ENCODE results near the gene MYO10. TPM values are rescaled to one million over a fixed set of nuclear protein-coding genes. Genes with fewer than 3 reads are reported as not detected.

The MYO10 gene
- polyA plus RNA-seq, 3 donors = 38.1 to 42.3 (median 38.2) TPM

DNA sequence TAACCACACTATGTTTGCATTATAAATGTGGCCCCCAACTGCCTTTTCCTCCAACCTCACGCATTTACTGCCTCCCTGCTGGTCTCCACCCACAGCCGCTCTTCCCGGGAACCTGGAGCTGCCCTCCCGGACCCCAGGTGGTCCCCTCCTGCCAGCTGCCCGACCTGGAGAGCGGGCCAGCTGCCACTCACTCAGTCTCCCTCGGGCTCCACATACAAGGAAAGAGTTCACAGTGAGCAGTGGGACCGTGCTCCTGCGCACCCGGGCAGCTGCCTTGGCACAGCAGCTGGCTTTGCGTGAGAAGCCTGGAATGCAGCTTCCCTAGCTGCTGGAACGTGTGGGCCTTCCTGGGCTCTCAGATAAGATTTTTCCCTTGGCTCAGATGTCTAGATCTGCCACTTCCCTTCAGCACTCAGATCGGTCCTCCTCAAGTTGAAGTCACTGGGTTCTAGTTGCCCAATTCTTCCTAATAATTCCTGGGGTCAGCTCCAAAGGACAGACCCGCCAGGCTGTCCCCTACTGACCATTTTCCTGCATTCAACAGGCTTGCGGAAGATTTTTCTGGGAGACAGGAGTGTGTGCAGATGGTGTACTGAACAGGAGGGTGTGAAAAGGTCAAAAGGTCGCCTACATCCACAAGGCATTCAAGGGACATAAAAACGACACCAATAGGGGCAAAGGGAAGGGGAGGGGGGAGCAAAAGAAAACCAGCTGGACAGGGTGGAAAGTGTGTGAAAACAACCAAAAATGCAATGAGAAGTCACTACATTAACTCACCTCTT, 69.1 kb downstream of the MYO10 start:
- DNase-seq (ENCODE audit: low read depth in 3 of 3, low spot score in 2 of 3) = no peak

DNA sequence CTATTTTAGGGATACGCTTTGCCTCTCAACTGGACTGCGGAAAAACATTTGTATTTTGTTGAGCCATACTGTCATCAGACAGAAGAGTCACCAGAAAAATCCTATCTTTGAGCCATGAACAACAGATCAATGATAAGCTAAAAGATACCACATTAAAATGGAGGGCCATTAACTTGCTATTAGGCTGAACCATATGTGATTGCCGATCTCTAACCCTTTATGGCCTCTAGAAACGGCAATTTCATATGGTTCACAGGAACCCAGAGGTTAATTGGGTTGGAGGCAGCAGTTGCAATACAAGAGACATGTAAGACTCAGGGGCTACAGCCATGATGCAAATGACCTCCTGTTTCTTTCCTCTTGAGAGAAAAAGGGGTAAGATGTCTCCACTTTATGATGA, 69.8 kb downstream of the MYO10 start:
- no peak for DNase-seq (ENCODE audit: low read depth in 3 of 3, low spot score in 2 of 3)

DNA sequence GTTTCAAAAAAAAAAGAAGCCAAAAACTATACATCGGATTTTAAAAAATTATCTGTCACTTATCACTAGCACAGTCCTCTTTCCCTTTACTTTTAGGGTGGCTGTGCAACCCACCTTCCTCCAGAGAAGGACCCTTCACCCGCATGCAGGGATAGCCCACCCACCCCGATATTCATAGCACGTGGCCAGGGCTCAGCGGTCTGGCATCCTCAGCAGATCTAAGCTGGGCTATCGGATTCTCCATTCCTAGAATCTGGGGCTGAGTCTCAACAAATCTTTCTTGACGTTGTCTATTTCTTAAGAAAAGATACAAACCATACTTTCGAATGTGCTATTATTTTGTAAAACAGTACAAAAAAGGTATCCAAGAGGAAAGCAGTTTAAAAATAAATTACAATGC, 70.9 kb downstream of the MYO10 start:
- no peak for DNase-seq (ENCODE audit: low read depth in 3 of 3, low spot score in 2 of 3)

DNA sequence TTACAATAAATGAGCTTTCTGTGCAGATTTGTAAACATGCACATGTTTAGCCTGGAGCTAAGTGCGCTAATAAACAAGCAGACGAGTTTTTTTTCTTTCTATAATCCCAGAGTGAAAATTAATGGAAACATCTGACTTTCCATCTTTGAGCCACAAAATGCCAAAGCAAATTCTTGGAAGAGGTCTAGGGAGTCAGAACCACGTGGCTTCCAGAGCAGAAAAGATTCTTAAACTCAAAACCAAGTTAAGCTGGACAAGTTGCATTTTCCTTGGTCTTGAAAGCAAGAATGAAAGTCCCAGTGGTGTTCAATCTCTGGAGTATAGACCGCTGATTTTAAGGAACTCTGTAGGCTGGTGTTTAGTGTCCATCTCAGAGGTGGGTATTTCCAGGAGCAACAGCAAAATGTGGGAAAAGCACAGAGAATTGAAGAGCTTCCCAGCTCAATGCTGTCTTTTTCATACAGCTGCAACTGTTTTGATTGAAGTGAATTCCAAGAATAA, 71.4 kb downstream of the MYO10 start:
- no peak for DNase-seq (ENCODE audit: low read depth in 3 of 3, low spot score in 2 of 3)

DNA sequence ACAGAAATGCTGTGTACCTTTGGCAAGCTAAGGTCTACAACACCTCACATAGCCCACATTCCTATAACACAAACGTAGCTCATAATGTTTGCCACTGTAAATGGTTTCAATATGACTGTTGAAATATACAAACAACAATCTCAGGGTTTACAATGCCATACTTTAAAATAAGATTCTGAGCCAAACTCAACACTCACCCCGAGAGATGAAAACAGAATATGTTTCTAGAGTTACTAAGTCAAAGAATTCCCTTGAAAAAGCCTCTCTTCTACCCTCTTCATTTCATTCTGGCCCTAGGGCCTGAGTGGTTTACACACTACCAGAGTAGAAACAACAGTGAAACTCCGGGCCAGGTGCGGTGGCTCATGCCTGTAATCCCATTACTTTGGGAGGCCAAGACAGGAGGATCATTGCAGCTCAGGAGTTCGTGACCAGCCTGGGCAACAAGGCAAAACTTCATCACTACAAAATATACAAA, 72.6 kb downstream of the MYO10 start:
- DNase-seq (ENCODE audit: low read depth in 3 of 3, low spot score in 2 of 3) = no peak

DNA sequence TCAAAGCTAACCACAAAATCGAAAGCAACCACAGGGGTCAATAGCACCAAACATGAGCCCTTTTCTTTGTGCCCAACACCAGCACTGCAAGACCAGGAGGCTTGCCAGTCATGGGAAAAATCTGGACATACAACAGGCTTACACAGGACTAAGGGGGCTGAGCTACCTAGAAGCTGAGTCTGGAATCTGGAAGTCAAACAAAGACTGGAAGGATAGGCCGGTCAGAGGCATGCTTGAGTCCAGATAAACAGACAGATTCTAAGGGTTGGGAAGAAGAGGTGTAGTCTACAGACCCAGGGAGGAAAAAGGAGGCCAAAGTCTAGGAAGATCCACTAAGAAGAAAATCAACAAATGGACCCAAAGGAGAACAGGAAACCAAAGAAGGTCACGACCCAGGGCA, 73.3 kb downstream of the MYO10 start:
- no peak for DNase-seq (ENCODE audit: low read depth in 3 of 3, low spot score in 2 of 3)

DNA sequence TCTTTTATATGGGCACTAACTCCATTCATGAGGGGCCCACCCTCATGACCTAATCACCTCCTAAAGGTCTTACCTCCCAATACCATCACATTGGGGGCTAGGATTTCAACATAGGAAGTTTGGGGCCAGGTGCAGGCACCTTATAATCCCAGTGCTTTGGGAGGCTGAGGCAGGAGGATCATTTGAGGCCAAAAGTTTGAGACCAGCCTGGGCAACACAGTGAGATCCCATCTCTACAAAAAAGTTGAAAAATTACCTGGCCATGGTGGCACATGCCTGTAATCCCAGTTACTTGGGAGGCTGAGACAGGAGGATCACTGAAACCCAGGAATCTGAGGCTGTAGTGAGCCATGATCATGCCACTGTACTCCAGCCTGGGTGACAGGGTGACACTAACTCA, 76.7 kb downstream of the MYO10 start:
- no peak for DNase-seq (ENCODE audit: low read depth in 3 of 3, low spot score in 2 of 3)

DNA sequence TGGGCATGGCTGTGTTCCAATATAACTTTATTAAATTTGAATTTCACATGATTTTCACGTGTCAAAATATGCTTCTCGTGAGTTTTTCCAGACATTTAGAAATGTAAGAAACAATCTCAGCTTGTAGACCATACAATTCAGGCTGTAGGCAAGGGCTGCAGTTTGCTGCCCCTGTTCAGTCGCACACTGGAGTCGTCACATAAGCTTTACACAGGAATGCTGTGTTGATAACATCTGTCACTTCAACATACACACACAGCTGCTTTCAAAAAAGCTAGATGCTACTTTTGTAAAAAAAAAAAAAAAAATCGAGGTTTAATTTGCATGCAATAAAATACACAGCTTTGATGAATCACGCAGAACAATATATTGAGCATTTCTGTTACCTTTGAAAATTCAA, 77.9 kb downstream of the MYO10 start:
- no peak for DNase-seq (ENCODE audit: low read depth in 3 of 3, low spot score in 2 of 3)

DNA sequence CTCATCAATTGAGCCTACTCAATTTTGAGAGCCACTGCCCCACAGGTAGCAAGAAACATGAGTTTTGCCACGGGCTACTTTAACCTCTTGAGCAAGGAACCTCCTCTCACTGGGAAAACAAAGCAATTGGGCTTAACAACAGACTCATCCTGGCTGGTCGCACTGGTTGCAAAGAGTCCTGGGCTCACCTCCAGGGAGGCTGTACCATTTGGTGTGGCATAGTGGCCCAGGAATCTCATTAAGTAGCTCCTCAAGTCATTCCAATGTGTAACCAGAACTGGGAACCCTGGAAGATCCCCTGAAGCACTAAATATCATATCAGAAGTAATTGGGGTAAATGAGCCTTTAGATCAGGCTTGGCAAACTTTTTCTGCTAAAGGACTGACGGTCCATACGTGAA, 78.5 kb downstream of the MYO10 start:
- DNase-seq (ENCODE audit: low read depth in 3 of 3, low spot score in 2 of 3) = no peak

DNA sequence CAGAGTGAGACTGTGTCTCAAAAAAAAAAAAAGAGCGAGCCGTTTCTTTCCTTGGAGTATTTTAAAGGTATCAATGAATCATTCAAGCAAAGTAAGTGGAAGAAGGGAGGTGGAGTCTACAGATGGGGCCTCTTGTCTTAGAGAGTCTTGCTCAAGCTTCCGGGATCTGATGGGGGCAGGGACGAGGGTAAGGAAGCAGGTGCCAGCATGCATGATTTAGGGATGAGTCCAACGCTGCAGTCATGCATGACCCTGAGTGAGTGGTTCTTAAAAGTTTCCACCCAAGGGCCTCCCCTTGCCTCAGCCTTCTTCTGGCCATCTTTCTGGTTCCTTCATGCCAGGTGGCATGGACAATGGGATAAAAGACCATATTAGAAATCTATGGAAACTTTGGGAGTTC, 79.6 kb downstream of the MYO10 start:
- no peak for DNase-seq (ENCODE audit: low read depth in 3 of 3, low spot score in 2 of 3)

DNA sequence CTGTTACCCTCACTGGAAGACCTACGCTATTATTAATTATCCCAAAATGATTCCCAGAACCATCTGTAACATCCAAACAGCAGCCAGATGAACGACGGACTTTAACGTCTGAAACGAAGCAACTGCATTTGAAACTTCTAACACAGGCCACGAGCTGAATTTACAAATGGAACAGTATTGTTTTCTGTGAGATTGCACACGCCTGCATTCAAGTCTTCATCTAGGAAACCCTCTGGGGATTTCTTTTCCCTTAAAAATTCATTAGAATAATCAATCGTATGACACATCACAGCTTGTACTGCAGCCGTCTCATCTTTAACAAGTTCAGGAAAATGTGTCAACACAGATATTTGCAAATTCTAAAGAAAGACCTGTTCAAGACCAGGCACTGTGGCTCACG, 80.2 kb downstream of the MYO10 start:
- no peak for DNase-seq (ENCODE audit: low read depth in 3 of 3, low spot score in 2 of 3)

DNA sequence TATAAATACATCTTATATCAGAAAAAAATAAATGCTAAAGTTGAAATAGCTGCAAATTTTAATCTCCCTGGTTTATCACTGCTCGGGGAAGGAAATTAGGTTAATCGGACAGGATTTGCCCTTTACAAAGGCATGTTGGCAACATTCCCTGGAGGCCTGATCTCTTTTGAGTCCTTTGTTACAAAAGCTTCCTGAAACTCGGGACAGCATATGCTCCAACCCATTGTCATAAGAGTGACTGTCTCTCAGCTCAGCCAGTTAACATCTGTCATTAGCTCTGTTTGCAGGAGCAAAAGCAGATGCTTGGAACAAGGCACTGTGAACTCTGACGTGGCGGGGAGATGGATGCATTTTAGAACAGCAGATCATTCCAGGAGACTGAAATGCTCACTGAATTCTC, 80.6 kb downstream of the MYO10 start:
- DNase-seq (ENCODE audit: low read depth in 3 of 3, low spot score in 2 of 3) = no peak

DNA sequence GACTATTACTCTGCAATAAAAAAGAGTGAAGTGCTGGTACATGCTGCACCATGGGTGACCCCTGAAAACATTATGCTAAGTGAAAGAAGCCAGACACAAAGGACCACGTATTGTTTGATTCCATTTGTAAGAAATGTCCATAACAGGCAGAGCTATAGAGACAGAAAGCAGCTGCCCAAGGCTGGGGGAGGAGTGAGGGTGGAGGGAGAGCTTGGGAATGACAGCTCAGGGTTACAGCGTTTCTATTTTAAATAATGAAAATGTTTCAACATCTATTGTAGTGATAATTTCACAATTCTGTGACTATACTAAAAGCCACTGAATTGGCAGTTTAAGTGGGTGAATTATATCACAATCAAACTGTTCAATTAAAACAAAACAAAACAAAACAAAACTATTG, 81.7 kb downstream of the MYO10 start:
- DNase-seq (ENCODE audit: low read depth in 3 of 3, low spot score in 2 of 3) = no peak

DNA sequence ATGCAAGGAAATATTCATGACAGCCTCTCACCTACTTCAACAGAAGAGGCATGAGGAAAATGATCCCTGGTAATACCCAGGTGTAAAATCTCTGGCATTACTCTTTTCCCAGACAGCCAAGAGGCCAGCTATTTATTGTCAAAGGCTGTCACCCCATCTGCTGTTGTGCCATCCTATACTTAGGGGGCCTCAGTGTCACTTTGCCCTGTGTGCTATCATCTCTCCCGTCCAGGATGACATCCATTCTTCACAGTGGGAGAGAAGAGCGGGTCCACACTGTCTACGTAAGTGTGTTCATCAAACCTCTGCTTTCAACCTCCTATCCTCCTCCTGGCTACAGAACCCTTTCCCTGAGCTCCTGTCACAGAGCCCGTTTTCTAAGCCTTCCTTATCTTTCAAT, 82.6 kb downstream of the MYO10 start:
- no peak for DNase-seq (ENCODE audit: low read depth in 3 of 3, low spot score in 2 of 3)

DNA sequence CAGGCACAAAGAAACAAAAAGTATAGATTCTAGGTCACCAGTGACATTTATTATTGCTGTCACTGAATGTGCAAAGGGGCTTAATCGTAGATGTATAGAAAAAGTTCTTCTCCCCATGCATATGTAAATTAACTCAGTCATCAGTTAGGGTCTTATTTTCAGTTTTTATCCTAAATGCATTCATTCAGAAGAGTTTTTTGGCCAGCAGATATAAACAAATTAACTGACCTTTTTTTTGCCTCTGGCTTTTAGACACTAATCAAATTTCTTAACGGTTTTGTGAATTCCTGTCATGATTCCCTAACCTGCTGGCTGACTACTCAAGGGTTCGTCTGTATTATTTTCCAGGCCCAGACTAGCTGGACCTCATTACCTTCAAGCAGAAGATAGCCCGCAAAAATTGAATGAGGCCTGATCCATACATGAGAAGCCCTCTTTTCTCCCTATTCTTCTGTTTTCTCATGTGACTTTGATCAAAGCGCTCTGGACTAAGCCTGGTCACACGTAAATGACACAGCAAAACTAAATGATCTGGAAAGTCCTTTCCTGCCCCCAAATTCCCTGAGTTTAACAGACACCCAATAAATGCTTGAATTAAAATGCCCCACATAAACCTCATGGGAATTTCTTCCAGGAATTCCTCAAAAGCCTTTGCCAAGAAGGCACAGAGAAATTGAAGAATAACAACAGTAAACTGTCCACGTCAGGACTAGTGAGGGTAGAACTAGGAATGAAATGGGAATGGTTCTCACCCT, 83.7 kb downstream of the MYO10 start:
- no peak for DNase-seq (ENCODE audit: low read depth in 3 of 3, low spot score in 2 of 3)

DNA sequence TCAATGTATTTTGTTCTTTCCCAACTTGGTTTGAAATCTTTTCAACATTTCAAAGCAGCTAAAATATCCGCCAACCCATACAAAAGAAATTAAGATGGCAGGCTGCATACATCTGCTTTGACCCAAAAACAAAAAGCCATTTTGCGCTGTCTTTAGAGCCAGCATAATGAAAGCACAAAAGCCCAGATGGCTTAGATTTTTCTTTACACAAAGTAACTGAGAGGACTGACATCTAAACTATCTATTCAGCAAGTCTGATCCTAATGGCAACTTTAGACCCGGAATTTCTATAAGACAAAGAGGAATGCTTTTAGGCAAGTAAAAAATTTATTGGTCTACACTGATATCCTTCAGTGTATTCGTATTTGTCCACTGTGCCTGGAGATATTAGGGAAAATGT, 86.3 kb downstream of the MYO10 start:
- DNase-seq (ENCODE audit: low read depth in 3 of 3, low spot score in 2 of 3) = no peak

DNA sequence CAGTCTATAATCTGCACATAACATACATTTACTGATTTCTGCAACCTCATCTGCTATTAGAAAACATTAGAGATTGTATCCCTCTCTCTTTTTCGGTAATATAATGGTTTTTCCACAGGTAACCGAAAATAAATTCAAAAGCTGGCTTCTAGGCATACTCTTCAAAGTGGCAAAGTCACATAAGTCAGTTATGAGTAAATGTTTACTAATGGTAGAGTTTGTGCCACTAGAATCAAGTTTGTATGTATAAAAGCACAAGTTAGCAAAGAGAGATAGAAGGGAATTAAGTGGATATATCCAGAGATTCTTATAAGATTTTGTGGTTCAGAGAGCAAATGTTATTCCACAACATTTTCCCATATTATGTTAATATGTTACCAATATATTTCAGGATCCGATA, 86.9 kb downstream of the MYO10 start:
- DNase-seq (ENCODE audit: low read depth in 3 of 3, low spot score in 2 of 3) = no peak

DNA sequence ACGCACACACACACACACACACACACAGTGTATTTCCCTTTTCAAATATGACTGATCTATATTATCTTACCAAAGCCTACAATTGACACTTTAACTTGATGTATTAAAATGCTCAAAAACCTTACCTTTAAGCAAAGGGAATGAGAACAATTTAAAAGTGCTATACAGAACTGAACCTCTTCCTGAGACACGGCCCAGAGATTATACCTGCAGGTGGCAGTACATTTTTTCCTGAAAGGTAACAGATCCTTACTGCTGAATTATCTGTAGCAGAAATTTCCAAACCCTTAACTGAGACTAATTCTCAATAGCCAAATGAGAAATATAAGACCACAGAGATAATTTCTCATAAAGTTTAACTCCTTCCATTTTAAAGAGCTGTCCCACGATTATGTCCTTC, 91.1 kb downstream of the MYO10 start:
- DNase-seq (ENCODE audit: low read depth in 3 of 3, low spot score in 2 of 3) = no peak

DNA sequence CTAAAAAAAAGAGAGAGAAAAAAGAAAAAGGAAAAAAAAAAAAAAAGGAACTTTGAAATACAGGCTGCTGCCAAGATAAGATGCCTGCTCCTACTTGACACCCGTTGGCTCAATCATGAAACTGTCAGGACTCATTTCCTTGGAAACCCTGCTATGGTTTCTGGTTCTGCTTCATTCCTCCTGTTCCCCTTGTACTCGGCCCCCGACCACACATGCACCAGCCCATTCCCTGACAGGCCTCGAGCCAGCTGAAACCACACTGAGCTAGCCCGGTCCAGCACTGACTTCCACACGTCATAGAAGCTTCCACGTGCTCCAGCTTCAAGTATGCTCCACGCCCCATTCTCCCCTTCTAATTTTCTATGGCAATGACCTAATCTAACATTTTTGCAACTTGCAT, 93.2 kb downstream of the MYO10 start:
- DNase-seq (ENCODE audit: low read depth in 3 of 3, low spot score in 2 of 3) = no peak

DNA sequence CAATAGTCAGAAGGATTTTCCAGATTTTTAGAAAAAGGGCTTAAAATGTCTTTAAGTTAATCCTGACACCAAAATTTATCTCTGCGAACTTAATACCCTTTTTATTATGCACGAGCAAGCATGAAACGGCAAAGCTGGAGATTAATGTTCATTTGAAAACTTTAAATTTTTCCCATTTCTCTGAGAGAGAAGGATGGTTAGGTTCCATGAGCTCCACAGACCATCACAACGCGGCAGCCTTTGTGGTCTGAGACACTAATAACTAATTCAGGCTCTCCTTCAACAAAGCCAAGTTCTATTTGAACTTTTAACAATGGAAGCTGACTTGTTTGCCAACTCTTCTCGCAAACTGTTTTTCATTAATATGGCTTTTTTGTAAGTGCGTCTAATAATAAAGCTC, 94.7 kb downstream of the MYO10 start:
- DNase-seq (ENCODE audit: low read depth in 3 of 3, low spot score in 2 of 3) = no peak

DNA sequence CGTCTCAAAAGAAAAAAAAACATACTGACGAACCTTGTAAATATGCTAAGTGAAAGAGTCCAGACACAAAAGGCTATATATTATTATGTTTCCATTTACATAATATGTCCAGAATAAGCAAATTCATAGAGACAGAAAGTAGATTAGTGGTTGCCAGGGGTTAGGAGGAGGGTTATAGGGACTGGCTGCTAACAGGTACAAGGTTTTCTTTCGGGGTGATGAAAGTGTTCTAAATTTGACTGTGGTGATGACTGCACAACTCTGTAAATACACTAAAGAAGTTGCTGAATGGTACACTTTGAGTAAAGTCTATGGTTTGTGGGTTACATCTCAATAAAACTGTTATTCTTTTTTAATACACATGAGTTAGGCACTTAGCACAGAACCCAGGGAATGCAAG, 98.8 kb downstream of the MYO10 start:
- DNase-seq (ENCODE audit: low read depth in 3 of 3, low spot score in 2 of 3) = no peak

DNA sequence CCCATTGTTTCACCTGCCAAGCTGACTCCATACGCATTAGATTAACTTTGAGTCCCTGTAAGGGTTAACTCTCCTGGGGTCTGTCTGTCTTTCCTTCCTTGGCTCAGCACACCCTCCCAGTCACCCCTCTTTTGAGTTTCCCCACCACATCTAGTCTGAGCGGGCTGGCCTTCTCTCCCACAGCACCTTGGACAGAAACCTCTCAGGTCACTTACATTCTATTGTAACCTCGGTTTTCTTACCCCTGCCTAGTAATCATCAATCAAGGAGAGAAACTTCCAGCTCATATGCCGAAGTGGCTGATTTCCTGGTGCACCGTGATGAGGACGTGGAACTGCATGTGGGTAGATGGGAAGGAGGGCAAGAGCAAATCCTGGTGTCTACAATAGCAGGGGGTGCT, 102.1 kb downstream of the MYO10 start:
- no peak for DNase-seq (ENCODE audit: low read depth in 3 of 3, low spot score in 2 of 3)

Data from right renal cortex interstitium (tissue), 3 donors.